ENCODE data around the gene PRR15.

Gene PRR15

DNA sequence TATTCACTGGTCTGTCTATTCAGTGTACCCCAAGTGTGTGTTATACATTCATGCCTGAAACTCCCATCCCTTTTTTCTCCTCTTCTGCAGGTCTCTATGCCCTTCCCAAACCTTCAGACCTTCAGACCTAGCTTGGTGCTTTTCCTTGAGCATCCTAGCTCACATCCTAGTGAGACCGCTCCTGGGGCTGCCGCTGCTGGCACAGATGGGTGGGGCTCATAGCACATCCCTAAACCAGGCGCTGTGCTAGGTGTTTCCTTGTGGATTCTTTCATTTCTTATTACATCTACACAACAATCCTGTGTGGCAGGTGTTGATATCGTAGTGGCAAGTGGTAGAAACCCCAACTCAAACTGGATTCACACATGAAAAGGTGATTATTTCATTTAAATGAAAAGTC lies 43.2 kb downstream of the PRR15 start:
- no peak for DNase-seq (ENCODE audit: low read depth)

GRCh38 chr7:29607259-29607658 lies 43.6 kb downstream of the PRR15 start:
- DNase-seq (ENCODE audit: low read depth), result no peak
- no peak overlapping the region for H3K4me3 ChIP-seq (replicated peaks; ENCODE audit: low read depth, low read length)
- no peak for TF ChIP-seq CTCF (IDR thresholded peaks at IDR 0.05; ENCODE audit: low read length, missing control alignments)

More for the DNA sequence above, 43.2 kb downstream of the PRR15 start:
- H3K4me3 ChIP-seq (replicated peaks; ENCODE audit: low read depth, low read length), result no peak overlapping the region
- no peak for TF ChIP-seq CTCF (IDR thresholded peaks at IDR 0.05; ENCODE audit: low read length, missing control alignments)

DNA sequence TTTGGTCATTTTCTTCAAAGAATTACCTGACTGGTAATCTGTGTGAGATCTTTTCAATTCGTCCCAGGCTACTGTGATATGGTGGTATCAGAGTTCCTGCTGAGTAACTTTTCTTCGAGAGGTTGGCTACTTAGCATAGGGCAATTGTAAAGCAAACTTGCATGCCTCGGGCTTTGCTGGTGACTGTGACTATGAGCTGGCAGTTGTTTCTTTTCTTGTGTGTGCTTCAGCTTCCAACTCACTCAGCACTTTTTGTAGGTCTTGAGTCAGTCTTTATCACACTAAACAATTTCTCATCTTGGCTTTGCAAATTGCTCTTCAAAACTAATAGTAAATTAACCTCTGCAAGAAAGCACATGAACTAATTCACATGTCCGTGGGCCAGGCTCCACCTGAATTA lies 44.3 kb downstream of the PRR15 start:
- TF ChIP-seq CTCF (IDR thresholded peaks at IDR 0.05; ENCODE audit: low read length, missing control alignments), result no peak
- no peak overlapping the region for H3K4me3 ChIP-seq (replicated peaks; ENCODE audit: low read depth, low read length)
- peak; percentile 37 for DNase-seq (ENCODE audit: low read depth)

- peak; percentile 69 for TF ChIP-seq CTCF (IDR thresholded peaks at IDR 0.05; ENCODE audit: low read length, missing control alignments)
- H3K4me3 ChIP-seq (replicated peaks; ENCODE audit: low read depth, low read length), result no peak overlapping the region
- peak; percentile 55 for DNase-seq (ENCODE audit: low read depth)
These were observed 45.8 kb downstream of the PRR15 start for GRCh38 chr7:29609162-29610037.

- no peak overlapping the region for H3K4me3 ChIP-seq (replicated peaks; ENCODE audit: low read depth, low read length)
- TF ChIP-seq CTCF (IDR thresholded peaks at IDR 0.05; ENCODE audit: low read length, missing control alignments), result no peak
- DNase-seq (ENCODE audit: low read depth), result peak; percentile 44
These were observed 46.5 kb downstream of the PRR15 start for GRCh38 chr7:29610086-29610485.

- DNase-seq (ENCODE audit: low read depth), result no peak
- H3K4me3 ChIP-seq (replicated peaks; ENCODE audit: low read depth, low read length), result no peak overlapping the region
- no peak for TF ChIP-seq CTCF (IDR thresholded peaks at IDR 0.05; ENCODE audit: low read length, missing control alignments)
These were observed 48.4 kb downstream of the PRR15 start for GRCh38 chr7:29611941-29612544.
